Measurements from ENCODE around the gene KHK. TPM values are rescaled to one million over a fixed set of nuclear protein-coding genes. Genes with fewer than 3 reads are reported as not detected.

The KHK gene
- total RNA-seq, 1 experiment from 2014 or later = 1.5 TPM

GRCh38 chr2:27121906-27122305 lies 35.3 kb downstream of the KHK start:
- ChIA-PET POLR2A (no interaction called here), CTCF (no interaction called here)
- peaks cover 4% of the 10 kb centered on the region for H3K4me1 ChIP-seq (ENCODE audit: control insufficient read depth, insufficient read depth, low read length)
- H3K4me3 ChIP-seq (ENCODE audit: low read depth in 2 of 2, low read length in 2 of 2) = no peak overlapping the region
- ATAC-seq = no peak
- in situ Hi-C loops (cut with HindIII; ENCODE audit: low pct_unique_long_range_greater_than_20kb, low sequenced_read_pairs) = no loop called here
- H3K27me3 ChIP-seq (ENCODE audit: control insufficient read depth, insufficient read depth, low read length) = no peaks in the 10 kb centered on the region; the same call in 1 of the 2 replicates
- DNase-seq (ENCODE audit: low read depth, low spot score) = no peak
- BruUV-seq (replicated peaks) = no TSS peak
- intact Hi-C loops (cut with micrococcal nuclease; ENCODE audit: unreplicated experiment) = no loop called here
- H3K9me3 ChIP-seq (ENCODE audit: control insufficient read depth, insufficient read depth, low read depth, low read length) = no peaks in the 10 kb centered on the region
- H3K27ac ChIP-seq (ENCODE audit: low read length) = no peak overlapping the region
- no peak for TF ChIP-seq TCF7L2 (IDR thresholded peaks at IDR 0.05; ENCODE audit: low read depth, low read length)
- TF ChIP-seq, protein P1, sequence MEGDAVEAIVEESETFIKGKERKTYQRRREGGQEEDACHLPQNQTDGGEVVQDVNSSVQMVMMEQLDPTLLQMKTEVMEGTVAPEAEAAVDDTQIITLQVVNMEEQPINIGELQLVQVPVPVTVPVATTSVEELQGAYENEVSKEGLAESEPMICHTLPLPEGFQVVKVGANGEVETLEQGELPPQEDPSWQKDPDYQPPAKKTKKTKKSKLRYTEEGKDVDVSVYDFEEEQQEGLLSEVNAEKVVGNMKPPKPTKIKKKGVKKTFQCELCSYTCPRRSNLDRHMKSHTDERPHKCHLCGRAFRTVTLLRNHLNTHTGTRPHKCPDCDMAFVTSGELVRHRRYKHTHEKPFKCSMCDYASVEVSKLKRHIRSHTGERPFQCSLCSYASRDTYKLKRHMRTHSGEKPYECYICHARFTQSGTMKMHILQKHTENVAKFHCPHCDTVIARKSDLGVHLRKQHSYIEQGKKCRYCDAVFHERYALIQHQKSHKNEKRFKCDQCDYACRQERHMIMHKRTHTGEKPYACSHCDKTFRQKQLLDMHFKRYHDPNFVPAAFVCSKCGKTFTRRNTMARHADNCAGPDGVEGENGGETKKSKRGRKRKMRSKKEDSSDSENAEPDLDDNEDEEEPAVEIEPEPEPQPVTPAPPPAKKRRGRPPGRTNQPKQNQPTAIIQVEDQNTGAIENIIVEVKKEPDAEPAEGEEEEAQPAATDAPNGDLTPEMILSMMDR (IDR thresholded peaks at IDR 0.05) = no peak
- TF ChIP-seq SIN3A (IDR thresholded peaks at IDR 0.05; ENCODE audit: borderline replicate concordance, insufficient read depth, low read depth, low read length) = no peak
- H3K36me3 ChIP-seq (ENCODE audit: control insufficient read depth, insufficient read depth, low read length) = no peaks in the 10 kb centered on the region

DNA sequence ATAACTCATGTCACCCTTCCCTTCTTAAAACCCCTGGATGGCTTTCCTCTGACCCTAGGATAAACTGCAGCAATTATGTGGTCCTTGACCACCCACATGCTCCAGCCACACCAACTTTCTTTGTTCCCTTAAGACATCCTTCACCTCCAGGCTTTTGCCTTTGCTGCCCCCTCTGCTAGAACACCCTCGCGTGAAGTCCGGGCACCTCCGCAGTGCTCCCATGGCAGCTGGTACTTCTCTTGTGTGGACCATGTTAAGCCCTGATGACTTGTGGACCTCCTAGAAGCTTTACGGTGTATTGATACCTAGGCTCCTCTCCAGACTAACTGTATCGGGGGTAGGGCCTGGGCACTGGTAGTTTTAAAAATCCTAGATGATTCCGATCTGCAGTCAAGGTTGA lies 36.2 kb downstream of the KHK start:
- ATAC-seq (no peak), DNase-seq (ENCODE audit: low read depth, low spot score) (no peak)
- Histone ChIP-seq H3K4me3 (ENCODE audit: low read depth in 2 of 2, low read length in 2 of 2) (peak overlapping the region in 1 of 2 experiments; percentile 63; a peak in 2 of 4 replicates), H3K9me3 (ENCODE audit: control insufficient read depth, insufficient read depth, low read depth, low read length) (no peaks in the 10 kb centered on the region), H3K4me1 (ENCODE audit: control insufficient read depth, insufficient read depth, low read length) (peaks cover 4% of the 10 kb centered on the region), H3K27me3 (ENCODE audit: control insufficient read depth, insufficient read depth, low read length) (no peaks in the 10 kb centered on the region; the same call in 1 of the 2 replicates), H3K36me3 (ENCODE audit: control insufficient read depth, insufficient read depth, low read length) (no peaks in the 10 kb centered on the region), H3K27ac (ENCODE audit: low read length) (no peak overlapping the region)
- intact Hi-C loops (cut with micrococcal nuclease; ENCODE audit: unreplicated experiment) (no loop called here), in situ Hi-C loops (cut with HindIII; ENCODE audit: low pct_unique_long_range_greater_than_20kb, low sequenced_read_pairs) (no loop called here)
- BruUV-seq (replicated peaks) = no TSS peak
- no peak for TF ChIP-seq POLR2AphosphoS5 (IDR thresholded peaks at IDR 0.05; ENCODE audit: low read depth, low read length)
- TF ChIP-seq, protein P1 (IDR thresholded peaks at IDR 0.05) = no peak
- no peak for TF ChIP-seq TCF7L2 (IDR thresholded peaks at IDR 0.05; ENCODE audit: low read depth, low read length)
- TF ChIP-seq SIN3A (IDR thresholded peaks at IDR 0.05; ENCODE audit: borderline replicate concordance, insufficient read depth, low read depth, low read length) = no peak
- TF ChIP-seq REST (IDR thresholded peaks at IDR 0.05; ENCODE audit: insufficient read depth in 1 of 2, low read depth in 2 of 2, low read length in 1 of 2) = no peak
- ChIA-PET POLR2A (no interaction called here), CTCF (no interaction called here)

All from Panc1 (cell line).